GM15510 (cell line): ENCODE measurements around the gene NPRL2.

Experiments used
- POLR2A ChIP-seq: IDR thresholded peaks from 3 replicates; pipeline ENCODE4 v1.6.1; 2011; ENCODE audit warnings: borderline replicate concordance; ENCODE audit not compliant: insufficient read length; ENCODE audit errors: extremely low read depth

NPRL2 gene

GRCh38 chr3:50341996-50342650 lies 8.5 kb downstream of the NPRL2 start:
- no peak for TF ChIP-seq POLR2A

GRCh38 chr3:50341537-50341936 lies 9.0 kb downstream of the NPRL2 start:
- no peak for TF ChIP-seq POLR2A

GRCh38 chr3:50340448-50341329 lies 9.9 kb downstream of the NPRL2 start, which contains the start of gene RASSF1:
RASSF1 (minus strand) TSS chr3:50340836; CDS start chr3:50340805, 31 bp downstream.
- peak; percentile 83 for TF ChIP-seq POLR2A

- TF ChIP-seq POLR2A = no peak
Observed at GRCh38 chr3:50340147-50340447, 10.5 kb downstream of the NPRL2 start.

DNA sequence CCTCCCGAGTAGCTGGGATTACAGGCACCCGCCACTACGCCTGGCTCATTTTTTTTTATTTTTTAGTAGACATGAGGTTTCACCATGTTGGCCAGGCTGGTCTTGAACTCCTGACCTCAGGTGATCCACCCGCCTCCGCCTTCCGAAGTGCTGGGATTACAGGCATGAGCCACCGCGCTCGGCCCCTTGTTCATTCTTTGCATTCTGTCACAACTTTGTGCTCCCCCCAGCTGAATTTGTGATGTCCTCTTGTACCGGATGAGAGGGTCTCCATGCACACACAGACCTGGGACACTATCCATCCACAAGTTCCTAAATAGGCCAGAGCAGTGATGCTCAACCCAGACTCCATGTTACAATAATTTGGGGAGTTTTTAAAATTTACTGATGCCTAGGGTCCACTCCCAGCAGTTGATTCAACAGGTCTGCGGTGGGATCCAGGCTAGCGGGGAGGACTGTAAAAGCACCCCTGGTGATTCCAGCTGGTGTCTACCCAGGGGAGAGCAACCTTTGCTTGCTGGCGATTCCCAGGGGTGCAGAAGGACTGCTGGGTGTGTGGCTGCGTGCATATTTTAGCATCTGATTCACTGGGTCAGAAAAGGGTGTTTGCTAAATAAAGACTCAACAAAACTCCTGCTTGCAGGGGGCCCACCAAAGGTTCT lies 11.0 kb downstream of the NPRL2 start:
- TF ChIP-seq POLR2A = no peak

GRCh38 chr3:50338965-50339364 lies 11.6 kb downstream of the NPRL2 start:
- TF ChIP-seq POLR2A = no peak

- peak; percentile 81 for TF ChIP-seq POLR2A
Observed at GRCh38 chr3:50337175-50337861, 13.3 kb downstream of the NPRL2 start.

- no peak for TF ChIP-seq POLR2A
Observed at GRCh38 chr3:50336452-50337174, 14.0 kb downstream of the NPRL2 start.

DNA sequence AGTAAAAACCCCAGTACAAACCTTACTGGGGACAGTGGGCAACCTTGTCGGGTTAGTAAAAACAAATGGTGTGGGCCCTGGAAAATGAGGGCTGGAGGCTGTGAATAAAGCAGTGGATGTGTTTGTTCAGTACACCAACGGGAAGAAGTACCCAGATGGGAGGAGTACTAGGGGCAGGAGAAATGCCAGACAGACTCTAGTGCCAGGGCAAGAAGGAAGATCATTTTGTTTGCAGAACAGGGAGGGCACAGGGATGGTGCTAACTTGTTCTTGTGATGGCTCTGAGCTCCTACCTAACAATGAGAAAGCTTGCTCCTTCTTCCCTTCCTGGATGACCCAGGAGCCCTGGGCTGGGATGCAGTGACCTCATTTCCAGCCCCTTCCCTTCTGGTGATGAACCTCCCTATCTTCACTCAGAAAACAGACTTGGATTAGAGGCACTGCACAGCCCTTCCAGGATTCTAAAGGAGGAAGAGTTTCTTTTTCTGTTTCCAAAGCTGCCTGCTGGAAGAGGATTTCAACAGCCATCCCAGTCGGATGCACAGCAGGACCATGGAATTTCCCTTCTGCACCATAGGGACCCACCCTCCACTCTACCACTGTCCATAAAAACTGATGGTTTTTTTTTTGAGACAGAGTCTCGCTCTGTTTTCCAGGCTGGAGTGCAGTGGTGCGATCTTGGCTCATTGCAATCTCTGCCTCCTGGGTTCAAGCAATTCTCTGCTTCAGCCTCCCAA lies 16.1 kb downstream of the NPRL2 start:
- TF ChIP-seq POLR2A = no peak

DNA sequence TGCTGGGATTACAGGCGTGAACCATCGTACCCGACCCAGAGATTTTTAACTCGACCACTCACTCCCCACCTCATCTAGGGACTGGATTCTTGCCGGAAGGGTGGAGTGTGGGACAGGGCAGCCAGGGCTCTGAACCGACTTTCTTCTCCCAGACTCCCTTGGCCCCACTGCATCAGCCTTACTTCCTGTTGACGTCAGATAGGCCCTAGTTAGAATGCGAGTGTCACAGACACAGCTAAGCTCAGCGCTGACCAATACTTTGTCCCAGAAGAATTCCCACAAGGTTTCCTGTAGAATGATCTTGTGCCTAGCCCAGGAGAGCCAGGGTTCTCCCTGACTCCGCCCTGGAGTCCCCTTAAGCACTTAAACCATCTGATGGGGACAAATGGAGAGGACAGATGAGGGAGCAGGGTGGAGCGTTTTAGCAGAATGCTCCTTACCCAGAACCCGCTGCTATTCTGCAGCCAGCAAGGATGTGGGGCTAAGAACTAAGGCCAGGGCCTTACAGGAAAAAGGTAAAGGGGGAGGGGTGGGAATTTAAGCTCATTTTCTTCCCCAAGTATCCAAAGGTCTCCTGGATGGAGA lies 16.7 kb downstream of the NPRL2 start:
- no peak for TF ChIP-seq POLR2A

- no peak for TF ChIP-seq POLR2A
Observed at GRCh38 chr3:50331364-50331907, 19.1 kb downstream of the NPRL2 start.

GRCh38 chr3:50330330-50330729 lies 20.2 kb downstream of the NPRL2 start:
- no peak for TF ChIP-seq POLR2A

DNA sequence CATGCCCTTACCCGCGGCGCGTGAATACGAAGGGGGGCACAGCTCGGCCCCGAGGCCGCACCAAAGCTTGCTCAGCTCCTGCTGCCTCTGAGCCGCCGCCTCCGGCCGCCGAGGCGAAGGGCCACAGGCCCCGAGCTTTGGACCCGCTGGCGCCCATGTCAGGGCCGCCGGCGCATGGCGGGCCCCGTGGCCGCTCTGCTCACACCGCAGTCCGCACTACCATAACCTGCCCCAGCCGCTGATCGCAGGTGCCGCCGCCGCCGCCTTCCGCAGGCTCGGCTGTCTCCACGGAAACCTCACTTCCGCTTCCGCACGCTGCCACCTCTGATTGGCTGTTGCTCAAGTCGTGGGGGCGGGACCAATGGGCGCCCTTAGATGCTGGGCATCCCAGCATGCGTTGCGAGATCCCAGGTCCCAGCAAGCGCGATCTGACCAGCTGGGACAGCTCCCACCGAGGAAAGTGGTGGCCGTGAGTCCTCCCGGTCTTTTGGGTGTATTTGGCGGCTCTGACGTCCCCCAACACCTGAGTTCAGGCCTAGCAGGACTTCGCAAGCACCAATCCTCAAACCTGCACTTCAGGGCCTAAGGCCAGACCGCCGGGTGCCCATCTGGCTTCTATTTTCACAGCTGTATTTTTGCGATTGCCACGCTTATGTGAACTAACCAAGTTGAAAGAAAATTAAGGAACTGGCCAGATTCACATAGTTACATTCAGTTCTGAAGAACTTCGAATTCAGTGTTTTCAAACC lies 22.5 kb downstream of the NPRL2 start, which contains the start of gene TUSC2:
TSS of gene TUSC2 (minus strand) at position 281 of the 749 bp plus-strand sequence. CDS start at position 157, 124 bp downstream.
- peak; percentile 84 for TF ChIP-seq POLR2A

GRCh38 chr3:50327129-50327528 lies 23.4 kb downstream of the NPRL2 start:
- no peak for TF ChIP-seq POLR2A
